T-helper 1 cell treated with Interleukin-12 subunit alpha and Interleukin-12 subunit beta and Interleukin-4 antibody, amounts not matched to agents 30 μg/mL and 1 μg/mL, for 36 hours (primary cell): ENCODE measurements around the gene TLR9.
"Not testable (repeated sequence)": the region's sequence is repeated elsewhere in the genome, so short reads cannot be mapped to it uniquely, and the experiment has no call there.

Source experiments
- H3K27ac Mint-ChIP-seq: one replicate; pipeline ENCODE4 v1.8.0; 2021; ENCODE audit warnings: mild to moderate bottlenecking, mixed read lengths
- H3K27me3 Mint-ChIP-seq: one replicate; pipeline ENCODE4 v1.8.0; 2021; ENCODE audit warnings: low read depth, mixed read lengths
- H3K36me3 Mint-ChIP-seq: one replicate; pipeline ENCODE4 v1.8.0; 2021; ENCODE audit warnings: low read depth, mixed read lengths
- H3K4me1 Mint-ChIP-seq: one replicate; pipeline ENCODE4 v1.8.0; 2021; ENCODE audit warnings: low read depth, mixed read lengths
- H3K4me3 Mint-ChIP-seq: one replicate; pipeline ENCODE4 v1.8.0; 2021; ENCODE audit warnings: mild to moderate bottlenecking, moderate library complexity, mixed read lengths
- H3K9me3 Mint-ChIP-seq: one replicate; pipeline ENCODE4 v1.8.0; 2021; ENCODE audit warnings: mixed read lengths

Gene TLR9

GRCh38 chr3:52188556-52188955 is 36.9 kb downstream of the TLR9 start:
- peaks cover 16% of the 10 kb centered on the region for H3K4me1 Mint-ChIP-seq
- no peak overlapping the region for H3K4me3 Mint-ChIP-seq
- no peaks in the 10 kb centered on the region for H3K27me3 Mint-ChIP-seq
- no peaks in the 10 kb centered on the region for H3K9me3 Mint-ChIP-seq
- no peaks in the 10 kb centered on the region for H3K36me3 Mint-ChIP-seq
- no peak overlapping the region for H3K27ac Mint-ChIP-seq

DNA sequence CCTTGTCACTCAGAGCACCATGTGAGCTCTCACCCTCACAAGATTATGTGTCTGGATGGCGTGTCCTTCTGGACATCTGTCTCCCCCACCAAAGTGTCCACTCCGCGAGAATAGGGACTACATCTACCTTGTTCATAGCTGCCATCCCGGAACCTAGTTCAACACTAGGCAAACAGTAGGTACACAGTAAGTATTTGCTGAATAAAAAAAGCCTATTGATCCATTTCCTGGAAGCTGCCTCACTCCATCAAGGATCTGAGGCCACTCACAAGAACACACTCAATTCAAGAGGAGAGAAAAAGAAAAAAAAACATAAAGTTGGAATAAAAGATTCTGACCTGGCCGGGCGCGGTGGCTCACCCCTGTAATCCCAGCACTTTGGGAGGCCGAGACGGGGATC is 38.7 kb downstream of the TLR9 start:
- Mint-ChIP-seq H3K4me1 (peaks cover 16% of the 10 kb centered on the region), H3K9me3 (no peaks in the 10 kb centered on the region), H3K4me3 (no peak overlapping the region), H3K36me3 (no peaks in the 10 kb centered on the region), H3K27ac (no peak overlapping the region), H3K27me3 (peaks cover 6% of the 10 kb centered on the region)

DNA sequence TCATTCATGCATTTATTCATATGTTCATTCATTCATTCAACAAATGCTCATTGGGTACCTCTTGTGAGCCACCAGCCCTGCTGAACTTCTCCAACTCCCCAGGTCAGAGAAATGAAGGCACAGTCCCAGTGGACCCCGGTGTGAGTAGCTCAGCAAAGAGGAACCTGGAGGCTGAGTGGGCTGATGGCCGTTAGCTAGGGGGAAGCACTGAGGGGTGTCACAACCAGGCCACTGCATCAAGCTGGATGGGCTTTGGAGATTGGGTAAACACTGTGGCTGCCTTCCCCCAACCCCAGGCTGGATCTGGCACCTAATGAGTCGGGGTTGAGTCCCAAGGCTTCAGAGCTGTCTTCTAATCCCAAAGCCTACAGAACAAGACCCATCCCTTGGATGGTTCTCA is 39.6 kb downstream of the TLR9 start:
- H3K4me1 Mint-ChIP-seq: peaks cover 16% of the 10 kb centered on the region
- no peak overlapping the region for H3K27ac Mint-ChIP-seq
- H3K9me3 Mint-ChIP-seq: no peaks in the 10 kb centered on the region
- H3K4me3 Mint-ChIP-seq: no peak overlapping the region
- H3K36me3 Mint-ChIP-seq: no peaks in the 10 kb centered on the region
- H3K27me3 Mint-ChIP-seq: peaks cover 6% of the 10 kb centered on the region

- no peak overlapping the region for H3K27ac Mint-ChIP-seq
- H3K9me3 Mint-ChIP-seq: no peaks in the 10 kb centered on the region
- no peak overlapping the region for H3K4me3 Mint-ChIP-seq
- no peaks in the 10 kb centered on the region for H3K36me3 Mint-ChIP-seq
- peaks cover 16% of the 10 kb centered on the region for H3K4me1 Mint-ChIP-seq
- peaks cover 6% of the 10 kb centered on the region for H3K27me3 Mint-ChIP-seq
Observed at GRCh38 chr3:52185311-52185710, 40.1 kb downstream of the TLR9 start.

- Mint-ChIP-seq H3K9me3 (no peaks in the 10 kb centered on the region), H3K27me3 (peaks cover 6% of the 10 kb centered on the region), H3K27ac (no peak overlapping the region), H3K36me3 (no peaks in the 10 kb centered on the region), H3K4me3 (no peak overlapping the region), H3K4me1 (peaks cover 13% of the 10 kb centered on the region)
Observed at GRCh38 chr3:52184690-52185089, 40.8 kb downstream of the TLR9 start.

DNA sequence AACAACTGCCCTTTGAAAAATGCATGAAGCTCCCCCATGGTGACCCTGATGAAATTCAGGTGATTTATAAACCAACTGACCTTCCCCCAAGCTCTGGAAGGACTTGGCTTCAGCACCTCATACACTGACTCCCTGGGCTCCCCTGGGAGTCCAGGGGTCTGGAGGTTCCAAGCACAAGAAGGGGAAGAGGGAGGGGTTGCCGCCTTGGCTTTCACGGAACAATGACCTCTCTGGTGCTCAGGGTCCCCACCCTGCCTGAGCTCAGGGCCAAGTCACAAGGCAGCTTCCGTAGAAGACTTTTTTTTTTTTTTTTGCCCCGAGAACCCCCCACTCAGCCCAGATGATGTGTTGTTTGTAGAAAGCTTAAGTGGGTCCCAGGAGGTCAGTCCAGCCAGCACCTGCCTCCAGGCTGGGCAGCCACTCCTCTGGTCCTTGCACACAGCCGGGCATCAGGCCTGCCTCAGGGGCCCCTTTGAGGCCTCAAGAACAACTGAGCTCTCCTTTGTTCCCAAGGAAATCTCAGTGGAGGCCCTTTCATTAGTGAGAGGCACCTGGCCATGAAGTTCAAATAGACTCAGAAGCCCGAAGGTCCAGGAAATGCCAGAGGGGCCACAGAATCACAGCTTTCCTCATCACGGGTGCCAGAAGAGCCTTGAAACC is 41.5 kb downstream of the TLR9 start:
- no peak overlapping the region for H3K4me3 Mint-ChIP-seq

GRCh38 chr3:52182691-52183090 is 42.8 kb downstream of the TLR9 start:
- H3K27ac Mint-ChIP-seq: no peak overlapping the region
- no peaks in the 10 kb centered on the region for H3K9me3 Mint-ChIP-seq

More for the DNA sequence above, 41.5 kb downstream of the TLR9 start:
- no peaks in the 10 kb centered on the region for H3K9me3 Mint-ChIP-seq
- no peak overlapping the region for H3K27ac Mint-ChIP-seq
- H3K36me3 Mint-ChIP-seq: no peaks in the 10 kb centered on the region
- peaks cover 6% of the 10 kb centered on the region for H3K4me1 Mint-ChIP-seq
- peaks cover 6% of the 10 kb centered on the region for H3K27me3 Mint-ChIP-seq

GRCh38 chr3:52182196-52182595 is 43.2 kb downstream of the TLR9 start:
- H3K36me3 Mint-ChIP-seq: no peaks in the 10 kb centered on the region
- H3K27me3 Mint-ChIP-seq: peaks cover 6% of the 10 kb centered on the region
- H3K4me3 Mint-ChIP-seq: no peak overlapping the region
- H3K9me3 Mint-ChIP-seq: no peaks in the 10 kb centered on the region
- H3K27ac Mint-ChIP-seq: no peak overlapping the region
- H3K4me1 Mint-ChIP-seq: no peaks in the 10 kb centered on the region

More at GRCh38 chr3:52182691-52183090, 42.8 kb downstream of the TLR9 start:
- Mint-ChIP-seq H3K27me3 (peaks cover 6% of the 10 kb centered on the region), H3K4me1 (no peaks in the 10 kb centered on the region), H3K4me3 (no peak overlapping the region), H3K36me3 (no peaks in the 10 kb centered on the region)

DNA sequence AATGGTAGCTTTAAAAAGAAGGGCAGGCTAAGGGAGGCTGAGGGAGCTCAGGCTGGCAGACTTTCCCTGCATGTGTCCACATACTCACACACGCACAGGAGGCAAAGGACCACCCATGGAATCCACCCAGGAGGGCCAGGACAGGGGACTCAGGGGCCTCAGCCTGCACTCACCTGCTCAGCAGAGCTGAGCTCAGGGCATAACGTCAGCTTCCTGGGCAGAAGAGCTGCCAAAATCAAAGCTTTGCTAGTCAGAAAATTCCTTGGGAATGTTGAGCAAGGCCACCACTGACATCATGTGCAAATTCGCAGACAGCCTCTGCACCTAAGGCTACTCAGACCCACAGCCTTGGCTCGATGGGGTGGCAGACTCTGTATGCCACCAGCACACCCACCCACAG is 43.9 kb downstream of the TLR9 start:
- H3K36me3 Mint-ChIP-seq: no peaks in the 10 kb centered on the region
- no peak overlapping the region for H3K4me3 Mint-ChIP-seq
- no peaks in the 10 kb centered on the region for H3K4me1 Mint-ChIP-seq
- peaks cover 6% of the 10 kb centered on the region for H3K27me3 Mint-ChIP-seq
- H3K9me3 Mint-ChIP-seq: no peaks in the 10 kb centered on the region
- H3K27ac Mint-ChIP-seq: no peak overlapping the region

- Mint-ChIP-seq H3K9me3 (no peaks in the 10 kb centered on the region), H3K4me1 (peaks cover 3% of the 10 kb centered on the region), H3K27ac (no peak overlapping the region), H3K36me3 (no peaks in the 10 kb centered on the region), H3K27me3 (peaks cover 6% of the 10 kb centered on the region), H3K4me3 (no peak overlapping the region)
Observed at GRCh38 chr3:52178537-52178936, 46.9 kb downstream of the TLR9 start.

DNA sequence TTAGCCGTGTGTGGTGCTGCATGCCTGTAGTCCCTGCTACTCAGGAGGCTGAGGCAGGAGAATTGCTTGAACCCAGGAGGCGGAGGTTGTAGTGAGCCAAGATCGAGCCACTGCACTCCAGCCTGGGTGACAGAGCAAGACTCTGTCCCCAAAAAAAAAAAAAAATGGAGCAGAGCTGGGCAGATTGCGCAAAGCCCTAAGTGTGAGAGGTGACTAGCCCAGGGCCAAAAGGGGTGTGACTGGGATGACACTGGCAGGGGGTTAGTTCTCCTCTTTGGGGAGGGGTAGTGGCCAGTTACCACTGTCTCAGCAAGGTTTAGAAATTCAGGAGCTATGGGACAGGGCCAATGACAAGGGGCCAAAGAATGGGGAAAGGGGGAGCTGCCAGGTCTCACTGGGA is 47.3 kb downstream of the TLR9 start:
- not testable (repeated sequence) for H3K9me3 Mint-ChIP-seq, H3K4me1 Mint-ChIP-seq, H3K36me3 Mint-ChIP-seq, H3K27me3 Mint-ChIP-seq, H3K27ac Mint-ChIP-seq, H3K4me3 Mint-ChIP-seq

DNA sequence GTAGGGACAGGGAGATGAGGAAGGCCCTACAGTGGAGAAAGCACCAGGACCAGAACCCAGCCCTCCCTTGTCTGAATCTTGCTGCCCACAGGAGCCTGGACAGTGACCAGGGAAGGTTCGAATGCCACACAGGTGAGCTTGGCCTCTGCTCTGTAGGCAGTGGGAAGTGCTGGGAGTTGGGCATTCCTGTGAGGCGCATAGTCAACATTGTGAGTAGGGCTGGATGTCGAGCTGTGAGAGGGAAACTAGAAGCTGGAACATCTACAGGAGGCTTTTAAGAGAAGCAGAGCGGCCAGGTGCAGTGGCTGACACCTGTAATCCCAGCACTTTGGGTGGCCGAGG is 47.8 kb downstream of the TLR9 start:
- Mint-ChIP-seq H3K4me1 (peaks cover 6% of the 10 kb centered on the region), H3K36me3 (no peaks in the 10 kb centered on the region), H3K27ac (no peak overlapping the region), H3K9me3 (no peaks in the 10 kb centered on the region), H3K4me3 (no peak overlapping the region), H3K27me3 (peaks cover 5% of the 10 kb centered on the region)

GRCh38 chr3:52176951-52177700 is 48.3 kb downstream of the TLR9 start:
- Mint-ChIP-seq H3K27ac (no peak overlapping the region), H3K4me3 (no peak overlapping the region), H3K36me3 (no peaks in the 10 kb centered on the region), H3K4me1 (peaks cover 6% of the 10 kb centered on the region), H3K27me3 (no peaks in the 10 kb centered on the region), H3K9me3 (no peaks in the 10 kb centered on the region)

DNA sequence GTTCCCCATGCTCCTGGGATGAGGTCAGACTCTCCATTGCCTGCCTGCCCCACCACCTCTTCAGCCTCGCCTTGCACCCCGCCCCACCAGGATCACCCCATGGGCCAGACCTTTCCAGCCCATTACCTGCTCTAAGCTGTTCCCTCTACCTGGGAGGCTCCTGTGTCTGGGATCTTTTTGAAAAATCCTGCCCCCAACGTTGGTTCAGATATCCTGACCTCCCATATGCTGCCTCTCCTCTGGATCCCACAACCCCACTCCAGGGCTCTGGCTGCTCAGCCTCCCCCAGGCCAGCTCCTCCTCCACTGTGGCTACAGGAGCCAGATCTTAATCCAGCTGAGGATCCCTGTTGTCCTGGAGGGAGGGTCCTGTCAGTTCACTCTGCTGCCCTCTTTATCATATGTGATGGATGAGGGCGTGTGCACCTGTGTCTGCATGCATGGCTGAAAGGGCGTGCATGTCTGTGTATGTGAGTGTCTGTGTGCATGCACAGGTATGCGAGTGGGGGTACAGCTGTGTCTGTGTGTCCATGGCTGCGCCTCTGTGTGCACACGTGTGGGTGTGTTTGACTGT is 49.2 kb downstream of the TLR9 start:
- no peak overlapping the region for H3K4me3 Mint-ChIP-seq
- H3K9me3 Mint-ChIP-seq: no peaks in the 10 kb centered on the region
- H3K27ac Mint-ChIP-seq: no peak overlapping the region
- H3K27me3 Mint-ChIP-seq: no peaks in the 10 kb centered on the region
- peaks cover 6% of the 10 kb centered on the region for H3K4me1 Mint-ChIP-seq
- no peaks in the 10 kb centered on the region for H3K36me3 Mint-ChIP-seq

- H3K4me3 Mint-ChIP-seq: no peak overlapping the region
- H3K4me1 Mint-ChIP-seq: peaks cover 6% of the 10 kb centered on the region
Observed at GRCh38 chr3:52175416-52176179, 49.8 kb downstream of the TLR9 start.

More at GRCh38 chr3:52175416-52176179, 49.8 kb downstream of the TLR9 start:
- Mint-ChIP-seq H3K9me3 (no peaks in the 10 kb centered on the region), H3K27ac (no peak overlapping the region), H3K27me3 (no peaks in the 10 kb centered on the region), H3K36me3 (no peaks in the 10 kb centered on the region)
